GM12801 (cell line): ENCODE data around the gene CXCL9.

Experiments
- CTCF ChIP-seq: IDR thresholded peaks from one replicate; pipeline ENCODE4 v1.5.1; 2011; ENCODE audit warnings: control low read depth; ENCODE audit not compliant: insufficient read length; ENCODE audit errors: extremely low read depth

CXCL9 gene

GRCh38 chr4:76003035-76003434, 4.3 kb downstream of the CXCL9 start:
- TF ChIP-seq CTCF, result no peak

GRCh38 chr4:76002176-76002575, 5.1 kb downstream of the CXCL9 start:
- no peak for TF ChIP-seq CTCF

- no peak for TF ChIP-seq CTCF
Observed at GRCh38 chr4:76001700-76002099, 5.6 kb downstream of the CXCL9 start.

- no peak for TF ChIP-seq CTCF
Observed at GRCh38 chr4:76000279-76000678, 7.0 kb downstream of the CXCL9 start.

GRCh38 chr4:75997946-75998345, 9.4 kb downstream of the CXCL9 start:
- no peak for TF ChIP-seq CTCF

- no peak for TF ChIP-seq CTCF
Observed at GRCh38 chr4:75997081-75997480, 10.2 kb downstream of the CXCL9 start.

- no peak for TF ChIP-seq CTCF
Observed at GRCh38 chr4:75995727-75996126, 11.6 kb downstream of the CXCL9 start.

GRCh38 chr4:75992462-75992861, 14.8 kb downstream of the CXCL9 start:
- no peak for TF ChIP-seq CTCF
